ENCODE results near the gene RMND5B.
"Not testable (repeated sequence)": the region's sequence is repeated elsewhere in the genome, so short reads cannot be mapped to it uniquely, and the experiment has no call there.

The RMND5B gene

DNA sequence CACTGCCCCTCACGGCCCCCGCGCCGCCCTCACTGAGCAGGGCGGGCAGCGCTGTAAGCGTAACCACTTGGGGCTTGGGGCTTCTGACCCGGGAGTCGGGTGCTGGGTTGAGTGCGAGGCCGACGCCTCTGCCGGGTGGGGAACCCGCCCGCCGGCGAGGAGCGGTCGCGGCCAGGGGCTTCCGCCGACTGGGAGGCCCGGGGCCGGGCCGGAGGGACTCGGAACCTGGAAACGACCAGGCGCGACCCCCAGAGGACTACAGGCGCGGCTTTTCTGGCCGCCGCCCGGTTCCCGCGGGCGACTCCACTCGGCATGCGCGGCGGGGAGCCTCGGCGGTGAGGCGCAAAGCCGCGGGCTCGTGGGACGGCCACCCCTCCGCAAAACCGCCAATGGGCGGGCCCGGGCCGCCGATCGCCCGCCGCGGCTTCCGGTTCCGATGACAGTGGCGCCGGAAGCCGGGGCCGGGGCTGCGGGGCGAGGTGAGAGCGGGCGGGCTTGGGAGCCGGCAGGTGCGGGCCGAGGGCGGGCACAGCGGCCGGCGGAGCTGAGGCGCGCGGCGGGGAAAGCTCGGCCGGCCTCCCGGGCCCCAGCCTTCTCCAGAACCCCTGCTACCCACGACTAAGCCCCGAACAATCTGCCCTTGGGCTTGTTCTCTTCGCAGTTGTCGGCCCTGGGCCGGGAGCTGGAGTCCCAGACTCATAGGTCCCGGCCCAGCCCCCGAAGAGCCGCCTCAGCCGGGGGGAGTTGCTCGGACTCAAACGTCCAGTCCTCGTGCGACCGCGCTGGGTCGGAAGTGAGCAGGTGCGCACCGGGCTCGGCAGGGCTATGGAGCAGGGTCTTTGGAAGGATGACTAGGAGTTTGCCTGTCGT lies at the start of gene RMND5B:
RMND5B (plus strand) TSS at position 439 of the 870 bp plus-strand sequence. CDS start 7,106 bp downstream, outside the sequence.
- ATAC-seq: peak; percentile 95 to 96

DNA sequence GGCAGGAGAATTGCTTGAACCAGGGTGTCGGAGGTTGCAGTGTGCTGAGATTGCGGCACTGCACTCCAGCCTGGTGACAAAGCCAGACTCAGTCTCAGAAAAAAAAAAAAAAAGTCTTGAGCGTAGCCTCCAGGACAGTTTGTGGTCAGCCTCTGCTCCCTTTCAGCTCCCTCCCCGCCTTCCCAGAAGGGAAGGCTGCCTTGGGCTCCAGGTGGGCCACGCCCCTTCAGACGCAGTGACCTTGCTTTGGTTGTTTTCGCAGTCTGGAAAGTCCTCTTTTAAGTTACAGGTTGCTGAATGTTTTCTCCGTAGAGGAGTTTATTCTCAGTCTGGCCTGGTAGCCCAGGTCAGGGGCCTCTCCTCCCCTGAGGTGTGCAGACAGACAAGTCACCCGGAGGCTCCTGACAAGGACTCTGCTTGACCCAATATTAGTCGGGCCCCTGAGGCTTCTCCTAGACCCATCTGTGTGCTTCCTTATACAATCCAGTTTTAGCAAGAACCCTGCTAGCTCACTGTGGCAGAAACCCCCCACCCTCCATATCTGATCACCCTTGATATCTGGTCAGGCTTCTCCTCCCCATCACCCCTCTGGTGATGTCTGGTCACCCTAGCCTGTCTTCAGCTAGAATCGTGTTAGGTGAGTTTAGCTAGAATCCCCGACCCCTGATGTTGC lies 49.1 kb upstream of the RMND5B start:
- ATAC-seq: no peak

DNA sequence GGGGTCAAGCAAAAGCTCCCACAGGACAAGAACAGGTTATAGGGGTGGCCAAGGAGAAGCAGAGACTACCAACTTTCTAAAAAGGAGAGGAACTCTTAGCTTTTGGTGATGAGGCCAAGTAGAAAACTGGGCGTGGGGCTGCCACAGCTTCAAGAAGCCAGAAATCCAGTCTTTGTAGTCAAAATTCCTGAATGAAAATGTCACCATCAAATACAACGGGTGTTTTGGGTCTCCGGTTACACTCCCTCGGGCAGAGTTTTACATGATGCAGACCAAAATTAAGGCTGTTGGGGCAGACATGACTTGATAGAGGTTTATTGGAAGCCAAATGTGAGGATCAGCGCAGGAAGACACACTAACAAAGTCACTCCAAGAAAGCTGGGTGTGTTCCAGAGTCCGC lies 46.9 kb upstream of the RMND5B start:
- ATAC-seq: no peak

GRCh38 chr5:178085316-178085715 lies 45.5 kb upstream of the RMND5B start:
- no peak for ATAC-seq

GRCh38 chr5:178086266-178086665 lies 44.5 kb upstream of the RMND5B start:
- no peak for ATAC-seq

DNA sequence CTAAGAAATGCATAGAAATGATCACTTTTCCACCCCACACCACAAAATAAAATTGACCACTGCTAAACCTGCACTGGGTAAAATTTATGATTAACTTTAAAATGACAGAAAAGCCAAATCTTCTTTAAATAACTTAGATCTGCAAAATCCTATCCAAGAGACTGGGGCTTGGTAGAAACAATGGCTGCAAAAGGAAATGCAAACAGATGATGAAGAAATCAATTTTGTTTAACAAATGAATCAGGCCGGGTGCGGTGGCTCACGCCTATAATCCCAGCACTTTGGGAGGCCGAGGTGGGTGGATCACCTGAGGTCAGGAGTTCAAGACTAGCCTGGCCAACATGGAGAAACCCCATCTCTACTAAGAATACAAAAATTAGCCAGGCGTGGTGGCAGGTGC lies 43.6 kb upstream of the RMND5B start:
- not testable (repeated sequence) for ATAC-seq

GRCh38 chr5:178090856-178091255 lies 40.0 kb upstream of the RMND5B start:
- ATAC-seq: no peak

GRCh38 chr5:178093134-178093533 lies 37.7 kb upstream of the RMND5B start:
- no peak for ATAC-seq

- no peak for ATAC-seq
These were observed 36.5 kb upstream of the RMND5B start for GRCh38 chr5:178094345-178094744.

DNA sequence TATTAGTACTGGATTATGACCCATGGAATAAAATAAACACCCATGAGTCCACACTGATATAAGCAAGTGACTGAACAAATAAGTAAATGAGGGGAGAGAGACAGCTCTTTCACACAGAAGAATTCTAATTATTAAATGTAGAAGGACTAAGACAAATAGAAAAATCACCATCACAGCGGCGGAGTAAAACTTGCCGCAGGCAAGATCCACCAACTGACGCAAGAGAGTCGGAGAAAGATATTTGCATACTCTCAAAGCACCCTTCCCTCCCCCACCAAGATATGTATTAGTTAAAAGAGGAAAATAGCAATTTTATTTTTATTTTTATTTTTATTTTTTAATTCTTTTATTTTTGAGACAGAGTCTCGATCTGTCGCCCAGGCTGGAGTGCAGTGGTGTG lies 32.1 kb upstream of the RMND5B start:
- no peak for ATAC-seq

DNA sequence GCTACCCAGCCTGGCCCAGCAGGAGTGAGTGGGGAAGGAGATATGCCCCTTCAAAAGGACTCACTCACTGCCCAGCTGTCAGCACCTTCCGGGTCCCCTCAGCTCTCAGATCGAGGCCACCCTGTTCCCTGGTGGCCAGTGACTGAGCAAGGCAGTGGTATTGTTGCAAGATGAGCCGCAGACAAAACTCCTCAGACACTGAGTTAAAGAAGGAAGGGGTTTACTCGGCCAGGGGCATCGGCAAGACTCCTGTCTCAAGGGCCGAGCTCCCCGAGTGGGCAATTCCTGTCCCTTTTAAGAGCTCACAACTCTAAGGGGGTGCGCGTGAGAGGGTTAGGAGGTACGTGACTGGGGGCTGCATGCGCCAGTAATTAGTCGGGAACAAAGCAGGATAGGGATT lies 27.2 kb upstream of the RMND5B start:
- ATAC-seq: no peak

DNA sequence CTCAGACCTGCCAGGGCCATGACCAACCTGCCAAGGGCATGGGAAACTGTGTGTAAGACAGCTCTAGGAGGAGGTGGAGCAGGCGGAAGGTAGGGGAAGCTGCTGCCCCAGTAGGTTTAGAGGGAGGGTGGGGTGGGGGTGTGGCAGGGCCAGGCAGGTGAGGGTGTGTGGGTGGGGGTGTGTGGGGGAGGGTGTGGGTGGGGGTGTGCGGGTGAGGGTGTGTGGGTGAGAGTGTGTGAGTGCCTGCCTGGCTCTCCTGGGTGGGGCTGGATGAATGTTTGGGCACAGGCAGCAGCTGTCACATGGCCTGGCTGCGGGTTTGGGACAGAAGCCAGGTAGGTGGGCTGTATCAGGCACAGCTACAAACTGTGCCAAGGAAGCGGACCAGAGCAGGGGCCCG lies 26.3 kb upstream of the RMND5B start:
- ATAC-seq: no peak

DNA sequence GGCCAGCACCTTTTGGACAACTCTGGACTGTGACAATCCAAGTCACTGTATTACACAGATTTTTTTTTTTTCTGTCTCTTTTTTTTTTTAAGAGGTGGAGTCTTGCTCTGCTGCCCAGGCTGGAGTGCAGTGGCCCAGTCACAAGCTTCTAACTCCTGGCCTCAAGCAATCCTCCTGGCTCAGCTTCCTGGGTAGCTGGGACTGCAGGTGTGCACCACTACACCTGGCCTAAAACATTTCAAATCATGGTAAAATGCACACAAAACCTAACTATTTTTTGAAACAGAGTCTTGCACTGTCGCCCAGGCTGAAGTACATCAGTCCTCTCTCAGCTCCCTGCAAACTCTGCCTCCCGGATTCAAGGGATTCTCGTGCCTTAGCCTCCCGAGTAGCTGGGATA lies 24.7 kb upstream of the RMND5B start:
- no peak for ATAC-seq

DNA sequence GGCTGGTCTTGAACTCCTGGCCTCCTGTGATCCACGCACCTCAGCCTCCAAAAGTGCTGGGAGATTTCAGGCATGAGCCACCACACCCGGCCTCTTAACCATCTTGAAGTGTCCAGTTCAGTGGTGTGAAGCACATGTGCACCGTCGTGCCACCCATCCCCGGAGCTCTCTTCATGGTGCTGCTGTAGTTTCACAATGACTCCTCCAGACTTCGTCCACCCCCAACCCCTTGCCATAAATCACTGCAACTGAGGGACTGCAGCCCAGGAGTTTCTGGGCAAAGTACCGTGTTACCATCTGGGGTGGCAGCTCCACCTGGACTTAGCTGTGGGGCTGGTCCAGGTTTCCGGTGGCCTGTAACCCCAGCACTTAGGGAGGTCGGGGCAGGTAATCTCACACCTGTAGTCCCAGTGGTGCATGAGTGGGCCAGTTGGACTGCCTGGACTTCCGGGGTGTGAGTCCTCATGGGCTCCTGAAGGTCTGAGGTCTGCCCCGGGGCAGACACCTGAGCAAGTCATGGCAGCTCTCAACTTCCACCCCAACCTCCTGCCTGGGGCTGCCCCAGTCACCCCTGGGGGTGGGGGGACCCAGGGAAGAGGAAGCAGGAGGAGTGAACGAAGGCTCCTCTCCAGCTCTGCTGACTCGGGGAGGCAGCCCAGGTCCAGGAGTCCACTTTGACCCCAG lies 24.1 kb upstream of the RMND5B start:
- peak in 1 of 2 donors; percentile 20 for ATAC-seq

DNA sequence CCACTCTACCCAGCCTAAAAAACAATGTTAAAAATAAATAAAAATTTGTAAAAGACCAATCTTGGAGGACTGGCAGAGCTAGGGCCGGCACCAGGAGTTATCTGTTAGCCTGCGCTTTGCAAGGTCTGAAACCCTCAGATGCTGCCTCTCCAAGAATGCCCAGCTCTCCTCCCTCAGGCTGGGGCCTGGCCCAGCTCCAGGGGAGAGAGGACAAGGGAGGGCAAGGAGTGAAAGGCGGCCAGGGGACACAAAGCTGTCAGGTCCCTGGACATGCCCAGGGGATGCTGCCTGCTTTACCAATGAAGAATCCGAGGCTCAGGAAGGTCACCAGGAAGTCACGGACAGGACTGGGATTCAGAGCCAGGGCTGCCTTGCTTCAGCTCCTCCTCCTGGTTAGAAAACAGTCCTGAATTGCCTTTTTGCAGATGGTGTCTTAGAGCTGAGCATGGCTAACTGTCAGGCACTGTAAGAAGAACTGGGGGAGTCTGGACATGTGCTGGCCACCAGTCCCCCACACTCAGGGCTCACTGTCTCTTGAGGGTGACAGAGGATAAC lies 23.0 kb upstream of the RMND5B start:
- ATAC-seq: no peak

- ATAC-seq: no peak
These were observed 22.4 kb upstream of the RMND5B start for GRCh38 chr5:178108446-178108845.

GRCh38 chr5:178108966-178109365 lies 21.8 kb upstream of the RMND5B start:
- ATAC-seq: no peak

DNA sequence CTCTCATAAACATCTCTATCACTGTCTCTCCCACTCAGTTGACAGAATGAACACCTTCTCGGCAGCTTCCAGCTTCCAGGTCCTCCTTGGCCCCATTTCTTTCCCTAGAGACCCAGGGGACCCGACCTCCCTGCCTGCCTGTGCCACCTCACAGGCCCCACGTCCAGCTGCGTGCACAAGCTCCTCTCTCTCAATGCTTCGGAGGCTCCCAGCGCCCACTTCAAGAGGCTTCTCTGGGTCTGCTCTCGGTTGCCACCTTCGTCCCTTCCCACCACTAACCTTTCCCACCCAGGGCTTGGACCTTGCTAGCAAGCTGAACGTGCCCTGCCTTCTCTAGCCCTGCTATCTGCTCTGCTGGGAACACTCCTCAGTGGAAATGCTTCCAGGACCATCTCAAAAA lies 20.3 kb upstream of the RMND5B start:
- ATAC-seq: no peak

- ATAC-seq: no peak
These were observed 18.9 kb upstream of the RMND5B start for GRCh38 chr5:178111925-178112324.

DNA sequence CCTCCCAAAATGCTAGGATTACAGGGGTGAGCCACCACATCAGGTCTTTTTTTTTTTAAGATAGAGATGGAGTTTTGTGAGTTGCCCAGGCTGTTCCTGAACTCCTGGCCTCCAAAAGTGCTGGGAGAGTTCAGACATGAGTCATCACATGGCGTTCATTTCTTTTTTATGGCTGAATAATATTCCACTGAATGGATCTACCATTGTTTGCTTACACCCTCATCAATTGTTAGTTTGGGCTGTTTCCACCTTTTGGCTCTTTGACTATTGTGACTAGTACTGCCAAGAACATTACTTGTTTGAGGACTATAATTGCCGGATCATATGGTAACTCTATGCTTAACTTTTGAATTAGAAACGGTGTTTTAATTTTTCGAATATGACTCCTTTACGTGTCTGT lies 18.3 kb upstream of the RMND5B start:
- no peak for ATAC-seq

GRCh38 chr5:178113141-178113787 lies 17.6 kb upstream of the RMND5B start, which contains the start of gene N4BP3:
Gene N4BP3 (plus strand): TSS chr5:178113532. CDS start chr5:178119584, 6,052 bp downstream.
- ATAC-seq: peak; percentile 88 to 90

GRCh38 chr5:178113841-178114324 lies 16.9 kb upstream of the RMND5B start:
- no peak for ATAC-seq
